HG02623 (cell line): ENCODE results near the gene PTGES3.
"Not testable (repeated sequence)": the region's sequence is repeated elsewhere in the genome, so short reads cannot be mapped to it uniquely, and the experiment has no call there.

ENCODE experiments used
- ATAC-seq: cut with Tn5 transposase; IDR thresholded peaks from one replicate; pipeline ENCODE4 v1.9.1; 2021; ENCODE audit warnings: moderate library complexity; ENCODE audit not compliant: unreplicated experiment

The PTGES3 gene

GRCh38 chr12:56709759-56710376 lies 21.8 kb upstream of the PTGES3 start:
- no peak for ATAC-seq

DNA sequence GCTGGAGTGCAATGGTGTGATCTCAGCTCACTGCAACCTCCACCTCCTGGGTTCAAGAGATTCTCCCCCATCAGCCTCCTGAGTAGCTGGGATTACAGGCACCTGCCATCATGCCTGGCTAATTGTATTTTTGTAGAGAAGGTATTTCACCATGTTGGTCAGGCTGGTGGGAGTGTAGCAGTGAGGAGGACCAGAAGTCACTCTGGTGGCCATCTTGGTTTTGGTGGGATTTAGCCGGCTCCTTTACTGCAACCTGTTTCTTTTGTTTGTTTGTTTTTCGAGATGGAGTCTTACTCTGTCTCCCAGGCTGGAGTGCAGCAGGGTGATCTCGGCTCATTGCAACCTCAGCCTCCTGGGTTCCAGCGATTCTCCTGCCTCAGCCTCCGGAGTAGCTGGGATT lies 16.4 kb upstream of the PTGES3 start:
- ATAC-seq: not testable (repeated sequence)

DNA sequence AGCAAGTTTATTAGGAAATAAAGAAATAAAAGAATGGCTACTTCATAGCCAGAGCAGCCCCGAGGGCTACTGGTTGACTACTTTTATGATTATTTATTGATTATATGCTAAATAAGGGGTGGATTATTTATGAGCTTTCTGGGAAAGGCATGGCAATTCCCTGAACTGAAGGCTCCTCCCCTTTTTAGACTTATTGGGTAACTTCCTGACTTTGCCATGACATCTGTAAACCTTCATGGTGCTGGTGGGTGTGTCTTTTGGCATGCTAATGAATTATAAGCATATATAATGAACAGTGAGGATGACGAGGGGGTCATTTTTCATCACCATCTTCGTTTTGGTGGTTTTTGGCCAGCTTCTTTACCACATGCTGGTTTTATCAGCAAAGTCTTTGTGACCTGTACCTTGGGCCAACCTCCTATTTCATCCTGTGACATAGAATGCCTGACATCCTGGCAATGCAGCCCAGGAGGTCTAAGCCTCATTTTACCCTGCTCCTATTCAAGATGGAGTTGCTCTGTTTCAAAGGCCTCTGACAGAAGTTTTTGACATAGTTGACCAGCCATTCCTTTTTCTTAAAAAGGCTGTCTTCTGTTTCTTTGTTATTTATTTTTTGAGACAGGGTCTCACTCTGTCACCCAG lies 11.1 kb upstream of the PTGES3 start:
- ATAC-seq: no peak

DNA sequence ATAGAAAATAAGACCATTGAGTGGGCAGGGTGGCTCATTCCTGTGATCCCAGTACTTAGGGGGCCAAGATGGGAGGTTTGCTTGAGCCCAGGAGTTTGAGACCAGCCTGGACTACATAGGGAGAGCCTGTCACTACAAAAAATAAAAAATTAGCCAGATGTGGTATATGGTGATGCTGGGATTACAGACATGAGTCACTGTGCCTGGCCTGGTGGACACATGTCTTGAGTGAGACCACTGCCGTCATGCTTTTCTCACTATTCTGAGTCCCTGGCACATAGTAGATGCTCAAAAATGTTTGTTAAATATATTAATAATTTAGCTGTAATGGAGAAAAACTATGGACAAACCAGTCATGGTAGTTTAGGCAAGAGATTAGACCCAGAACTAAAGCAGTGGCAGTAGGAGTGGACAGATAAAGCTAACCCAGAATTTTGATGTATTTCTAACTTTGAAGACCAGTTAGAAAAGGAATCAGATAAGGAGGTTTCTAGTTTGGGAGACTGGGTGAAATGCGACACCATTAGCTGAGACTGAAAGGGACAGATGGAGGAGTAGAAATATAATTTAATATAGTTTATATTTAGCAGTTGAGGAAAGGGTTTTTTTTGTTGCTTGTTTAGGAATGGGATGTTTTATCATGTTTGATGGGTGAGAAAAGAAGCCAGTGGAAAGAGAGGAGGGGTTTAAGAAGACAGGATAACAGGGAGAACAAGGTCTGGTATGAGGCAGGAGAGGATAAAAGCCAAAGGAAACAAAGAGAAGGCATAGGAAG lies 7.4 kb upstream of the PTGES3 start:
- ATAC-seq: no peak

- ATAC-seq: no peak
Observed at GRCh38 chr12:56694161-56694560, 6.1 kb upstream of the PTGES3 start.

DNA sequence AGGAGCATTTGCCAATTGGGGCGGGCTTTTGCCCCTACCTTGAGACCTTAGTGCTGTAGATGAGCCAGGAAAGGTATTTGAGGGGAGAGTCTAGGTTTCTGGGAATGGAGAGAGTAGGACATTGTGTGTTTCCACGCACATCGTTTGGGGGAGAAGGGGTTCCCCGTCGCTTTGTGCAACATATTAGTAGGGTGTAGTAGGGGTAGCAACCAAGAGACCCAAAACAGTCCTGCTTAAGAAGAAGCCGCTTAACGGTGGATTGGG lies 694 bp upstream of the PTGES3 start:
- no peak for ATAC-seq

DNA sequence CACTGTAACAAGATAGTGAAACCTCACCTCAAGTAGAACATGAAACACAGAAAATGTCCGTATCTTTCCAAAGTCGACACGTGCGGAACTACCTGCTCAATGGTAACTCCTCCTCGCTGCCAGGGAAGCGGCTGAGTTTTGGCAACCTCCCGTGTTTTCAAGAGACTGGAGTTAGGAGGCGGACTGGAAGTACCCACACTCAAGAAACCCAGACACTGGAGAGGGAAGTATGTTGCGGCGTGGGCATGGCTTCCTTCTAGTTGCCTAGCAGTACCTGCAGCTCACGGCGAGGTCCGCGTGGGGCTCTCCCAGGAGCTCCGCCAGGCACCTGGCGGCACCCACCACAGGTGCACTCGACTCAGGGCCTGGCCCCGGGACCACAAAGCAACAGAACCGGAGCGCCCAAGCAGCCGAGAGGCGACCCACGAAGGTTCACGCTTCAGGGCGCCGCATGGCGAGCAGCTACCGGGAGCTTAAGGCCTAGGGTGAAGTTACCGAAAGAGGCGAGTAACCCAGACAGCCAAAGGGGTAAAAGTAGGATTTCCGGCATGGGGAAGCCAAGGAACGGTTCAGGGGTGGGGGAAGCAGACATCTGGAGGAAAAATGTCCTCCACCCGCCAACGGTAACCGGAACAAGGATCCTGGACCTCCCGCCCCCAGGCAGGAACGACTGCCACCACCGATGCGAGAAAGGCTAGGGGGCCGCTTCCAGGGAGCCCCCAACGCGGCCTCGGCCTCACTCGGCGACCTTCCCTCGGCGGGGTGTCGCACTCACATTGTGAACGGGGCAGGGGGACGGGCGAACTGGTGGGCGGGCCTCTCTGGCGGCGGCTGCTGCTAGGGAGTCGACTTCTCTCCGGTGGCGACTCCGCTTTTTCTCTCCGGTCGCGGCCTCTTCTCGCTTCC lies 608 bp downstream of the PTGES3 start:
- ATAC-seq: peak; percentile 16

GRCh38 chr12:56684745-56685359 lies 3.2 kb downstream of the PTGES3 start:
- no peak for ATAC-seq

DNA sequence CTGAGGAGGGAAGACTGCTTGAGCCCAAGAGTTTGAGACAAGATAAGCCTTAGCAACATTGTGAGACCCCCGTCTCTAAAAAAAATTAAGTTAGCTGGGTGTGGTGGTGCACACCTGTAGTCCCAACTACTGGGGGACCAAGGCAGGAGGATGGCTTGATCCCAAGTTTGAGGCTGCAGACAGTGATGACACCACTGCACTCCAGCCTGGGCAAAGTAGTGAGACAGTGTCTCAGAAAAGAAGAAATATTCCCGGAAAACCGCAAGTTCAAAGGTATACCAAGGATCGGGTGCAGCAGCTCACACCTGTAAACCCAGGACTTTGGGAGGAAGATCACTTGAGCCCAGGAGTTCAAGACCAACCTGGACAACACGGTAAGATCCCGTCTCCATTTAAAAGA lies 5.8 kb downstream of the PTGES3 start:
- ATAC-seq: no peak

- ATAC-seq: no peak
Observed at GRCh38 chr12:56679883-56680575, 8.1 kb downstream of the PTGES3 start.

DNA sequence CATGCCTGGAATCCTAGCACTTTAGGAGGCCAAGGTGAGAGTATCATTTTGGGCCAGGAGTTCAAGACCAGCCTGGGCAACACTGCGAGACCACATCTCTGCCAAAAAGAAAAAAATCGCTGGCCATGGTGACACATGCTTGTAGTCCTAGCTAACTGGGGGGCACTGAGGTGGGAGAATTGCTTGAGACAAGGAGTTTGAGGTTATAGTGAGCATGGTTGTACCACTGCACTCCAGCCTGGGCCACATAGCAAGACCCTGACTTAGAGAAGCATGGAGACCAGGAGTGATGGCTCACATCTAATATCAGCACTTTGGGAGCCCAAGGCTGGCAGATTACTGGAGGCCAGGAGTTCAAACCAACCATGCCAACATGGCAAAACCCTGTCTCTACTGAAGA lies 9.2 kb downstream of the PTGES3 start:
- ATAC-seq: no peak

DNA sequence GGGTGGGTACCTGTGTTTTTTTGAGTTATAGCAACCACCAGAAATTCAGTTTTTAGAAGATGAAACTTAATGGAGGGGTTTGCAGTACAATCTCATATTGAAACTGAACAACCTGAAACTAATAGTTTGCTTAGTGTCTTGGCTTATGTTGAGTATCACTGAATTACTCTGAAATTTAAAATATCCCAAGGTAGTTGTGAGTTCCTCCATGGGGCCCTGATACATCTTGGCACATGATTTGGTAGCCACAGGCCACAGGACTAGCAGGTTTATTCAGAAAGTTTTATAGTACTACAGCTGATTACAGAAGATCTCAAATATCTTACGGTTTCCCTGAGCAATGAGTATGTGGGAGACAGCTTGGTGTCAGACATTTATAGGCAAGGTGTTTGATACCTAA lies 10.4 kb downstream of the PTGES3 start:
- no peak for ATAC-seq

GRCh38 chr12:56676851-56677580 lies 11.1 kb downstream of the PTGES3 start:
- no peak for ATAC-seq

DNA sequence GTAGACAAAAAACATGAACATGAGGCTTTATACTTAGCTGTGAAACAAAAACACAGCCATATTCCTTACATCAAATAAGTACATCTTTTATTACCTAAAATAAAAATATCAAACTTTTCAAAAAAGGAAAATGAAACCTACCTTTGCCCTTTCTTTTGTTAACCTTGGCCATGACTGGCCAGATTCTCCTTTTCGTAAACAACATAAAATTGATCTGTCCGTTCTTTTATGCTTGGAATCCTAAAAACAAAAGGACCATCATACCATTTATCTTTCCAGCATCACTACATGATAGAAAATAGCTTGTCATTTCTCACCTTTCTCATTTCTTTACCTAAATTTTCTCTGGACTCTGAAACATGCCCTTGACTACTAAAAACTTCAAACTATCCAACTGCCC lies 16.5 kb downstream of the PTGES3 start:
- ATAC-seq: no peak

GRCh38 chr12:56670836-56671235 lies 17.2 kb downstream of the PTGES3 start:
- no peak for ATAC-seq

DNA sequence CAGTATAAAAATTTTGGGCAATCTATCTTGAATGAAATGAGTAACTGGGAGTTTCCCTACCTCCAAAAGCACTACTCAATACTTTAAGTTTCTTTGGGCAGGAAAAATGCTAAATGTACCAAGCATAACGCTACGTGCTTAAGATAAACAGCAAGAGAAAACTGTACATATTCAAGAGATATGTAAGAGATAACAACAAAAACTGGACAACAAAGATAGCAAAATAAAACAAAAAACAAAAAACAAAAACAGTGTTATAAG lies 20.0 kb downstream of the PTGES3 start:
- ATAC-seq: no peak

DNA sequence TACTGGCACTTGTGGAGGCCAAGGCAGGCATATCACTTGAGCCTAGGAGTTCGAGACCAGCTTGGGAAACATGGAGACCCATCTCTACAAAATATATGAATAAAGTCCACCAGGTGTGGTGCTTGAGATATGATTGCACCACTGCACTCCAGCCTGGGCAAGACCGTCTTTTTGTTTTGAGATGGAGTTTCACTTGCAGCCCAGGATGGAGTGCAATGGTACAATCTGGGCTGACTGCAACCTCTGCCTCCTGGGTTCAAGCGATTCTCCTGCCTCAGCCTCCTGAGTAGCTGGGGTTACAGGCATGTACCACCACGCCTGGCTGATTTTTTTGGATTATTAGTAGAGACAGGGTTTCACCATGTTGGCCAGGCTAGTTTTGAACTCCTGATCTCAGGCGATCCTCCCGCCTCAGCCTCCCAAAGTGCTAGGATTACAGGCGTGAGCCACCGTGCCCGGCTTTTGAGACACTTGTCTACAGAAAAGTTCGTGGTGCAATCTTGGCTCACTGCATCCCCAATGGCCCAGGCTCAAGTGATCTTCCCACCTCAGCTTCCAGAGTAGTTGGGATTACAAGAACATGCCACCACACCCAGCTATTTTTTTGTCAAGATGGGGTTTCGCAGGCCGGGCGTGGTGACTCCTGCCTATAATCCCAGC lies 26.0 kb downstream of the PTGES3 start:
- ATAC-seq: no peak

DNA sequence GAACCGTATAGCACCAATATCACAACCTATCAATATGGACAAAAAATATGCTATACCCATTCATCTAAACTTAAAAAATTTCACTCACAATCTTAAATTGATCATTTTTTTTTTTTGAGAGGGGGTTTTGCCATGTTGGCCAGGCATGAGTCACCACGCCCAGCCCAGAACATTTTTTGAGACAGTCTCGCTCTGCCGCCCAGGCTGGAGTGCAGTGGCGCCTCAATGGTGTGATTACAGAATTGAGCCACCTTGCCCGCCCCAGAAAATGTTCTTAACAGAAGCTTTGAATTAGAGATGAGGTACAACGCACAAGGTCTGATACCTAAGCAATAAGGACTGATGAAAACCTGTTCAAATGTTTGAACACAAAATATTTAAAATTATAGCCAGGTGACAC lies 26.5 kb downstream of the PTGES3 start:
- no peak for ATAC-seq

- no peak for ATAC-seq
Observed at GRCh38 chr12:56658921-56659320, 29.2 kb downstream of the PTGES3 start.
